GM21717 (cell line): ENCODE data around the gene CNST.
"Not testable (repeated sequence)": the region's sequence is repeated elsewhere in the genome, so short reads cannot be mapped to it uniquely, and the experiment has no call there.

ENCODE experiments used
- ATAC-seq: cut with Tn5 transposase; IDR thresholded peaks from one replicate; pipeline ENCODE4 v1.9.1; 2021; ENCODE audit warnings: mild to moderate bottlenecking, moderate library complexity; ENCODE audit not compliant: unreplicated experiment

The CNST gene

GRCh38 chr1:246583056-246583440 lies 16.8 kb downstream of the CNST start:
- ATAC-seq, result no peak

DNA sequence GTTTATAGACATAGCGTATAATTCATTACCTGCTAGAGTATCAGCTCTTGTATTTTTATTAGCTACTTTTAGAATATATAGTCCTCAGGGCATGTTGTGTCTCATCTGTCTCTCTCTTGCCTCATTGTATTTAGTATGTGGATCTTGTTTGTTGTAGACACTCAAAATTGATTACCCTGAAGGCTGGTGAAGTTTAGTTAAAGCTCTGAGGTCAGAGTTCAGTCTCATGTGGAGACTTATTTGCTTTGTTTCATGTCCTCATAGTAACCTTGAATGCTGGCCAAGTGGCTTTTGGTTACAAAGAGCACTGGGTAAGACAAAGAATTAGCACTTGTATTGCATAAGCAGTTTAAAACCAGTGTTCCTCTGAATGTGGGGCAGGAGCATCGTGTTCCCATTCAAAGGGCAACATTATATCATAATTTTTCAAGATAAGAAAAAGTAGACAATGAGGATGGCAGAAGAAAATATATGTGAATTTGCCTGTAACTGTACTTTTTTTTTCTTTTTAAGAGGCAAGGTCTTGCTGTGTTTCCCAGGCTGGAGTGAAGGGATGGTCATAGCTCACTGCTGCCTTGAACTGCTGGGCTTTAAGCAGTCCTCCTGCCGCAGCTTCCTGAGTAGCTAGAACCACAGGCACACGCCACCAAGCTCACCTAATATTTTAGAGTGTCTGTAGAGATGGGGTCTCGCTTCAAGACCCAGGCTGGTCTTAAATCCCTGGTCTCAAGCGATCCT lies 17.4 kb downstream of the CNST start:
- no peak for ATAC-seq

- ATAC-seq, result no peak
Observed at GRCh38 chr1:246587032-246587431, 20.8 kb downstream of the CNST start.

- ATAC-seq, result no peak
Observed at GRCh38 chr1:246587606-246588005, 21.4 kb downstream of the CNST start.

GRCh38 chr1:246588159-246588721 lies 22.0 kb downstream of the CNST start:
- no peak for ATAC-seq

DNA sequence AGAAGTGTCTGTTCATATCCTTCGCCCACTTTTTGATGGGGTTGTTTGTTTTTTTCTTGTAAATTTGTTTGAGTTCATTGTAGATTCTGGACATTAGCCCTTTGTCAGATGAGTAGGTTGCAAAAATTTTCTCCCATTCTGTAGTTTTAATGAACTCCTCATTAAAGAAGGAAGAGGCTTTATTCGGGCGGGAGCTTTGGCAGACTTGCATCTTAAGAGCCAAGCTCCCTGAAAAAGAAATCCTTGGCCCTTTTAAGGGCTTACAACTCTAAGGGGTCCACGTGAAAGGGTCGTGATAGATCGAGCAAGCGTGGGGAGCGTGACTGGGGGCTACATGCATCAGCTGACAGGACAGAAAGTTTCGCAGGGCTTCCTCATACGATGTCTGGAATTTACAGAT lies 23.7 kb downstream of the CNST start:
- not testable (repeated sequence) for ATAC-seq

DNA sequence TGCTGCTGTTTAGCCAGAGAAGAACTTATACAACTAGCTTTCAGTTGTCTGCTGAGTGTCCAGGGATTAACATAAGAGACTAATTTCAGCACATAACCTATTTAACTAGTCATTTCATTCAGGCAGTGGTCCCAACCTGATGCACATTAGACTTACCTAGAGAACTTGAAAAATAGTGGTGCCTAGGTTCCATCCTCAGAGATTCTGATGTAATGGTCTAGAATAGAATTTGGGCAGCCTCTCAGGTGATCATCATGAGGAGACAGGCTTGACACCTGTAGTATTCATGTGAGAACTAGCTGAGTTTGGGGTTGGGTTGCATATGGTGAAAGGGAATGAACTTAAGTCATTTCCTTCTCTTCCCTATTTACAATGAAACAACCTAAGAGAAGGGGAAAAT lies 24.8 kb downstream of the CNST start:
- peak; percentile 57 for ATAC-seq

GRCh38 chr1:246591504-246591903 lies 25.2 kb downstream of the CNST start:
- ATAC-seq, result peak; percentile 97

- no peak for ATAC-seq
Observed at GRCh38 chr1:246591958-246592357, 25.7 kb downstream of the CNST start.

- no peak for ATAC-seq
Observed at GRCh38 chr1:246592695-246593094, 26.4 kb downstream of the CNST start.

DNA sequence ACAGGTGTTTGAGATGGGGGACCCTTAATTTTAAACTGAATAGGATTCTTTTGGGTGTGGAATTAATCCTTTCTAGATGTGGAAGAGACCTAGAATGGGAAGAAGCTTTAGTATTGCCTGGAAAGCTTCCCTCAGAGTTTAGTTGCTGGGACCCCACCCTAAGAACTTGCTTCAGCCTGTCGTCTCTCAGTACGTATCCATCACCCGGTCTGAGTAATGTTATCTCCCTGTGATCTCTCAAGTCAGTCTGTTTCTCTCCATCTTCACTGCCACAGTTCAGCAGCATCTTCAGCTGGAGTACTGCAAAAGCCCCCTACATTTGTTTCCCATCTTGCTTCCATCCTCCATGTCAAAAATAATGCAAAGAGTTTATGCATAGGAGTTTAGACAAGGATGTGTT lies 28.9 kb downstream of the CNST start:
- no peak for ATAC-seq

DNA sequence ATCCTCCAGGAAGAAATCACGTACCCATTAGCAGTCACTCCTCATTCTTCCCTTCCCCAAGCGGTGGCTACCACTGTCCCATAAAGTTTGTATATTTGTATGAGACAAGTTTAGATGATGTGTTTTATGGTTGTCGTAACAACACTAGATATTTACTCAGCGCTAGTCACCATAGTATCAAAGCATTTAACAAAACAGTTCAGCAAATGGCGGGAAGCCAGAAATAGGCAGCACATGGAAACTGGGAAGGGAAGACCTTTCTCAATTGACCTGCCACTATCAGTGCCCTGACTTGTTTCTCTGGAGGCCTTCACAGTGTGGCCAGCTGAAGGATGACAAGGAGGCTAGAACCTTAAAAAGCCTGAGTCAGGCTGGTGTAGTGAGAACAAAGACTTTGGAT lies 31.1 kb downstream of the CNST start:
- ATAC-seq, result no peak

DNA sequence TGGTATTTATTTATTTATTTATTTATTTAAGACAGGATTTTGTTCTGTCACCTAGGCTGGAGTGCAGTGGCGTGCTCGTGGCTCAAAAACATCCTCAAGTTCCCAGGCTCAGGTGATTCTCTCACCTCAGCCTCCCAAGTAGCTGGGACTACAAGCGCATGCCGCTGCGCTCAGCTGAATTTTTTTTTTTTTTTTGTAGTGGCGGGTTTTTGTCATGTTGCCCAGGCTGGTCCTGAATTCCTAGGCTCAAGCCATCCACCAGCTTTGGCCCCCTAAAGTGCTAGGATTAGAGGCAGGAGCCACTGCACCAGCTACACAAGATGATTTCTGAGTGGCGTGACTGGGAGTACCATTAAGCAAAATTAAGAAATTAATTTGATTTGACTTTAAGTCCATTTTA lies 31.7 kb downstream of the CNST start:
- ATAC-seq, result no peak

GRCh38 chr1:246599315-246599714 lies 33.1 kb downstream of the CNST start:
- ATAC-seq, result no peak

DNA sequence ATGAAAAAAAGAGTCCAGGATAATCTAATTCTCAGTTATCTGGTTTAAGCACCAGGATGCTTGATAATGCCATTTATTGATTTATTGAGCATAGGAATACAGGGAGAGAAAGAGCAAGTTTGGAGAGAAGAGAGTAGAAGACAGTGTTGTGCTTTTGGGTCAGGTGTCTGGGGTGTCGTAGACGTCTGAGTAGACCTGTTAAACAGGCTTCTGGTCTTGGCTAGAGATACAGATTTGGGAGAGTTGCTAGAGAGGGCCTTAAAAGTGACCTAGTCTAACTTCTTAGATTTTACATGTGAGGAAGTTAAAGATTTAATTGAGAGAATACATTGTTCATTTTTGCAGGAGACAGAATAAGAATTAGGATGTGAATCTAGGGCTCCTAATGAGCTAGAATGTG lies 34.3 kb downstream of the CNST start:
- no peak for ATAC-seq

- no peak for ATAC-seq
Observed at GRCh38 chr1:246602194-246602593, 35.9 kb downstream of the CNST start.

- ATAC-seq, result not testable (repeated sequence)
Observed at GRCh38 chr1:246605231-246605630, 39.0 kb downstream of the CNST start.

GRCh38 chr1:246607462-246607861 lies 41.2 kb downstream of the CNST start:
- ATAC-seq, result no peak

DNA sequence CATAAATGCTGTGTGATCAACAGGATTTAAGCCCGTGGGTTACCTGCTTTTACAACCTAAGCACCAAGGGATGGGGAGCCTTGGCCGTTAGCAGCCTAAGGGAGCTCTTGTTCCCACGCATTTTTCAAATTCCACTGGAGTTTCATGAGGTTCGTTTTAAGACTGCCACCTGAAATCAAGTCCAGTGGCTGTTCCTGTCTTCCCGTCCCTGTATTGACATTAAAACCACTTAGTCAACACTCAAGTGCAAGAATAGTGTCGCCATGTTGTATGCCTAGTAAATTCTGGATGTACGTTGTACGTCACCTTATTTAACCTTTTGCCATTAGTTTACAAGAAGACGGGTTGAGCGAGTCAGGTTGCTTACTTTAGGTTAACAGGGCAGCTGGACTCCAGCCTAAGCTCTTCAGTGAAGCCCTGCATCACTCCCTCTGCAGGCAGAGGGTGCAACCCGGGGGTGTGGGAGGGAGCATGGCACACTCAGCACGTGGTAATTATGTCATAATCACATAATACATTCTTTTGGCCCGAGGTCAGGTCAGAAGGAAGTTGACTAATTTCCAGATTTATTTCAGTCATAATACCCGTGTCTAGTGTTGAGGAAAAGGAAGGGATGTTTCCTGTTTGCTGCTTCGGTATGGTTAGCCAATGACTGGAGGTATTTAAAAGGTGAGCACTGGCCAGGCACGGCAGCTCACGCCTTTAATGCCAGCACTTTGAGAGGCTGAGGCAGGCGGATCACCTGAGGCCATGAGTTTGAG lies 42.5 kb downstream of the CNST start:
- ATAC-seq, result no peak

DNA sequence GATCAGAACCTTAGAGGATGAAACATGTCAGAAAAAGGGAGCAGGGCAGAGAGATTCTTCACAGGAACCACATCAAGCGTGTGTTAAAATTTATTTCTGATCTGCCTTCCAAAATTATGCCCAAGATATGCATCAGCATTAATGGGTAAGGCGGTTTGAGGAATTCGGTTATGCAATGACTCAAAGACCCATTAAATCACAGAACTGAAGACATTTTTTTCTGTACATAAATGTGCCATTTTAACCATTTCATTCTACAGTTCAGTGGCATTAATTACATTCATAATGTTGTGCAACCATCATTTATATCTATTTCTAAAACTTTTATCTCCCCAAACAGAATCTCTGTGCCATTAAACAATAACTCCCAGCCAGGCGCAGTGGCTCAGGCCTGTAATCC lies 43.4 kb downstream of the CNST start:
- no peak for ATAC-seq

DNA sequence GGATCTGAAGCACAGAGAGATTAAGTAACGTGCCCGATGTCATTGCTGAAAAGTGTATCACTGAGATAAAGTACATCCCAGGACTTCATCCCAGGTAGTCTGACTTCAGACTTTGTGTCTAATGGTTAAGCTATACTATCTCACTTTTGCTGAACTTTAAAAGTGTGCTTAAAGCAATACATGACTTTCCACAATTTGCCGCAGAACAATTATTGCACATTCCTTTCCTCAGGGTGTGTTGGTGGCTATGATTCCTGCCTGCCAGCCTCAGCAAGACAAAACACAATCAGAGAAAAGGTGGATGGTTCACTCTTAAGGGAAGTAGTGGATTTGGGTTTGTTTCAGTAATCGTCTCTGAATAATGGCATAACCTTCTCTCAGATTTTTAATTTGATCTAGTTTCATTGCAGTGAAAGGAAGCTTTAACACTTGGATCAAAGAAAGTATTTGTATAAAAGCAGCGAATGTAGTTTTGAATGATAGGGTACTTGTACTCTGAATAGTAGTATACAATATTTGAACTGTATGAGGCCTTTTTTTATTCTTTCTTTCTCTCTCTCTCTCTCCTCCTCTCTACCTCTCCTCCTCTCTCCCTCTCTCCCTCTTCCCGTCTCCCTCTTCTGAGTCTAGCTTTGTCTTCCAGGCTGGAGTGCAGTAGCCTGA lies 47.0 kb downstream of the CNST start:
- no peak for ATAC-seq

- no peak for ATAC-seq
Observed at GRCh38 chr1:246617156-246617555, 50.9 kb downstream of the CNST start.
